T-helper 1 cell treated with Interleukin-12 subunit alpha and Interleukin-12 subunit beta and Interleukin-4 antibody, amounts not matched to agents 30 ng/mL and 1 ng/mL, for 36 hours (primary cell): Measurements from ENCODE around the gene BRSK2. TPM values are rescaled to one million over a fixed set of nuclear protein-coding genes. Genes with fewer than 3 reads are reported as not detected.

Experiments used
- intact Hi-C: fragments of 100-400 bp; cut with micrococcal nuclease; formaldehyde crosslinking; loops from one replicate; pipeline ENCODE4 v1.15.1; 2024
- total RNA-seq: library from RNA; stranded (reverse); gene quantifications from 2 replicates; pipeline ENCODE4 v1.2.3, GENCODE V29; 2022

BRSK2 gene
- total RNA-seq, 1 donor from 2014 or later: 0.44 TPM

- intact Hi-C loops: no loop called here
Observed at GRCh38 chr11:1394936-1395772, 5.4 kb downstream of the BRSK2 start.

DNA sequence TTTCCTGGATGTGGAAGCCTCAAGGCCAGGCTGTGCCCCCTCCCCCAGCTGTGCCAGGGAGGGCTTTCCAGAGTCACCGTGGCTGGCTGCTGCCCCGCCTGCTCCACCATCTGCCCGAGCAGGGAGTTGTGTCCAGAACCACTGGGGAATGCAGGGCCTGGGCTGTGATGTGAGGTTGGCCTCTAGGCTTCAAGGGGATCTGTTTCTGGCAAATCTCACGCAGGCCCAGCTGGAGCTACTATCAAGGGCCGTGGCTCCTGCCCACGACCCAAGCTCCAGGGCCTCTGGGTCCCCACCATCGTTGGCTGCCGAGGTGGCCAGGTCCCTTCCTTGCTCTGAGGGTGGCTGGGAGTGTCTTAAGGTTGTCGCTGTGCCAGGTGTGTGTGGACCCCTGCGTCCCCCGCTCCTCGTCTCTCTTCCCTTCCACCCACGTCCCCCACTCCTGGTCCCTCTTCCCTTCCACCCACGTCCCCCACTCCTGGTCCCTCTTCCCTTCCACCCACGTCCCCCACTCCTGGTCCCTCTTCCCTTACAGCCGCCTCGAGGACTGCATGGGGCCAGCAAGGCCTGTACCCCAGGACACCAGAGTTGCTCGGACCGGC is 6.1 kb downstream of the BRSK2 start:
- intact Hi-C loops: no loop called here

GRCh38 chr11:1396375-1396841 is 6.7 kb downstream of the BRSK2 start:
- intact Hi-C loops: no loop called here

GRCh38 chr11:1397146-1397861 is 7.6 kb downstream of the BRSK2 start:
- intact Hi-C loops: no loop called here

- intact Hi-C loops: no loop called here
Observed at GRCh38 chr11:1397862-1398527, 8.3 kb downstream of the BRSK2 start.

DNA sequence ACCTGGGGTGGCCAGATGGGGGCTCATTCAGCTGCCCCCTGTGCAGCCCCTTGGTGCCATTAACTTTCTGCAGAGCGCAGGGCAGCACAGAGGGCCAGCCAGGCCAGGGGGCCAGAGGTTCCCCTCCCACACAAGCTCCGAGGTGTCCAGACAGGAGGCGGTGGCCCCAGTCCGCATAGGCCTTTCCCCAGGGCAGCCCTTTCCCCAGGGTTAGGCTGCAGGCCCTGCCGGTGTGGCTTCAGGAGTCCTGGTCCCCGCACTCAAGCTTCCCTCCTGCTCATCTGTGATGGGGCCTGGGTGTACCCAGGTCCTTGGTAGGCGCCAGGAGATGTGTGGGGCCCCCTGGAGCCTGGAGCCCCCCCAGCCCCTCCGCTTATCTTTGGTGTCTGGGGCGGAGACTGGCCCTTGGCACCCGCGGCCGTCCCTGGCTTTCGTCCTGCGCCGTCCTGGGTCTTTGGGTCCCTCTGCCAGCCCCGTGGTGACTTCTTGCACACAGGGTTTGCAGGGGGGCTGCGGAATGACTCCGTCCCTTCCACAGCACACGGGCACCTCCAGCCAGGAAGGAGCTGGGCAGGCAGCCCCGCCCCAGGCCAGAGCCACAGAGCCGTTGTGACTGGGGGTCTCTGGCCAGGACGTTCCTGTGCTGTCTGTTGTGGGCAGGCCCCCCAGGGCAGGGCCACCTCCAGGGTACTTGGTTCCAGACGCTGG is 8.9 kb downstream of the BRSK2 start:
- intact Hi-C loops: no loop called here

DNA sequence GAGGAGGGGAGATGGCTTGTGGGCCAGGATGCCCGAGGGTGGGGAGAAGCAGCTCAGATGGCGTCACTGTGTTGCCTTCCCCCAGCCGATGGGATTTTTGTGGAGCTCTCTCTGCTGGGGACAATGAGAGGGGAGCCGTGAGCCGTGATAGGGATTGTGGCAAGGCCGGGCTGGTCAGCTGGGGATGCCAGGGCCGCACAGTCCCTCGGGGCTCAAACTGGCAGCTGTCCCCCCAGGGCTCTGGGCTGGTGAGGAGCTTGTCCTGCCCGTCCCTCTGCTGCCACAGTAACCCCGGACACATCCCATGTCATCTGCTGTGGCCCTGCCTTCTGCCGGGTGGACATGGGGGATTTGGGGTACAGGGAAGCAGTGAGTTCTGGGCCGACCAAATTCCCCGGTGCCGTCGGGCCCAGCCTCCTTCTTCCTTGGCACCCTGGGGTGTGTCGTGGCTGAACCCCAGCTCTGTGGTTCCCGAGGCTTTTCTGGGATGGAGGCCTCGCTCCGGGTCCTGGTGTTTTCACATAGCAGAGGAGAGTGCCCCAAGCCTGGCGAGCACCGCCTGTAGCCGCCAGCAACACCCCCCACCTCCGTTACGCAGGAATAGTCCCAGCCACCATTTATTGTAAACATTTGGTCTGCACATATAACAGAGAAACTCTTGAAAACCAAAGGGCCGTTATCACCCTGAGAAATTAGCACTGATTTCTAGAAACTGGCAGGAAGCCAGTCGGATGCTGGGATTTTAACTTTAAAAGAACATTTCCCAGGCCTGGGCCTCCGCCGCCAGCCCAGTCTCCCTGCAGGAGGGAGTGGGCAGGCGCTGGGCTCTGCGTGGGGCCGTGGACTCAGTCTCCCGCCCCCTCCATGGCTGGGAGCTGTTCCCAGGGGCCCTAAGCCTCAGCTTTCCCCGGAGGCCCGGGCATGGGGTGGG is 9.9 kb downstream of the BRSK2 start:
- intact Hi-C loops: no loop called here

DNA sequence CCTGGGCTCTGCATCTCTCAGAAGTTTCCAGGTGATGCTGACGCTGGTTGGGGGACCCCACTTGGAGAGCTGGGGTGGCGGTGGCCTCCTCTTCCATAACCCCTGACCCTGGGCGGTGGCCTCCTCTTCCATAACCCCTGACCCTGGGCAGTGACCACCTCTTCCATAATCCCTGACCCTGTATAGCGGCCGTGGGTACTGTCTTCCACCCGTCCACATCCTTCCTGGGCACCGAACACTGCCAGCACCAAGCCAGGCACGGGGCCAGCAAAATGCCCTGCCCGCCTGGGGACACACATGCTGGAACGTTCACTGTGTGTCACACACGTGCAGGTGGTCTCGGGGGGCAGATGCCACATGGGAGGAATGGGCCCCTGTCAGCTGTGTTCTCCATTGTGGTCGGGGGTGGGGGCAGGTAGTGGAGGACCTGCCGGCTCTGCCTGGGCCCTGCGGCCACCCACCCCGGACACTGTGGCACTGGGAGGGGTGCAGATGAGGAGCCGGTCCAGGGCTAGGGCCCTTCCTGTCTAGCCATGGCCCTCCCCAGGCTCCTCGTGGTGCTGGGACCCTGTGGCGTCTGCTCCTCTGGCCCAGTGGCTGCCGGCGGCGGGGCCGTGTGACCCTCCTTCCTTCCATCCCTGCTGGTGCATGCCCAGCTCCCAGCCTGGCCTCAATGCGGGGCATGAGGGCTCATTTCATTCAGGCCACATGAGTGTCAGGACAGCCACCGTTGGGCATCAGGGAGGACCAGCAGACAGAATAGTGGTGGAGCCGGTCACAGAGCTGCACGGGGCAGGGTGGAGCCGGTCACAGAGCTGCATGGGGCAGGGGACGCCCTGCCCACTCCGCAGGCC is 10.8 kb downstream of the BRSK2 start:
- intact Hi-C loops: no loop called here

DNA sequence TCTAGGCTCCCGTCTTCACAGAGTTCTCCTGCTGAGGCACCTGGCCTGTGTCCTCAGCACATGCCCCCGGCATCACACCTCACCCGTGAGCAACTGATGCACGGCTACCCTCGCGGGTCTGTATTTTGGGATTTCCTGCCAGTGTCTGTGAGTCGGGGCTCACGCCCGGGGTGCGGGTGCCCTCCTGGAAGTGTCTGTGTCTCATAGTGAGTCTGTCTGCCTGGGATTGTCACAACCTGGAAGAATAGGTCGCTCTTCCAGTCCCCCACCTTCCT is 11.4 kb downstream of the BRSK2 start:
- intact Hi-C loops: no loop called here

GRCh38 chr11:1401656-1402221 is 12.0 kb downstream of the BRSK2 start:
- intact Hi-C loops: no loop called here

DNA sequence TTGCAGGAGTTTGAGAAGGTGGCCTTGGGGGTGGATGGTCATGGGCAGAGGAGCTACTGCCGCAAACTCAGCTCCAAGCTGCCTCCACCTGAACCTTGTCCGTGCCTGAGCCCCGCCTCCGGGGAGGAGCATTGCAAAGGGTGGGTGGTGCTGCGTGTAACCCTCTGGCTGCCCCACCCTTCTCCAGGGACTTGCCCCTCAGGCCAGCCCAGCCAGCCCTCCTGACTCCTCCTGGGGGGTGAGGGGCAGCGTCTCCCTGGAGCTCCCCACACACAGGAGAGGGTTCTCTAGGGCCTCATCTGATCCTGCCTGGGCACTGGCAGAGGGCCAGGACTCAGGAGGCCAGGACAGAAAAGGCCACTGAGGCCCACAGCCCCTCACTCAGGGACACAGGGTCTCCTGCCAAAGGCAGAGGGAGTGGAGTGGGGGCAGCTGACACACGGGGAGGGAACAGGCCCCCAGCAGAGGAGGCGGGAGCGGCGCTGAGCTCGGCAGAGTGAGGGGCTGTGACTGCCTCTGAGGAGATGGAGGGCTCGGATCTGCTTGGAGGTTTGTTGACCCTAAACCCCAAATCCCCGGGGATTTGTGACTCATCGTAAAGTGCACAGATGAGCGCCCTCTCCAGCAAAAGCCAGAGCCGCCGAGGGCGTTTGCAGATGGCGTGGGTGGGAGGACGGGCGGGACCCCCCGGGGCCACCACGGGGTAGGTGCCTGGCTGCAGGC is 12.8 kb downstream of the BRSK2 start:
- intact Hi-C loops: no loop called here

- intact Hi-C loops: no loop called here
Observed at GRCh38 chr11:1403078-1403620, 13.4 kb downstream of the BRSK2 start.

DNA sequence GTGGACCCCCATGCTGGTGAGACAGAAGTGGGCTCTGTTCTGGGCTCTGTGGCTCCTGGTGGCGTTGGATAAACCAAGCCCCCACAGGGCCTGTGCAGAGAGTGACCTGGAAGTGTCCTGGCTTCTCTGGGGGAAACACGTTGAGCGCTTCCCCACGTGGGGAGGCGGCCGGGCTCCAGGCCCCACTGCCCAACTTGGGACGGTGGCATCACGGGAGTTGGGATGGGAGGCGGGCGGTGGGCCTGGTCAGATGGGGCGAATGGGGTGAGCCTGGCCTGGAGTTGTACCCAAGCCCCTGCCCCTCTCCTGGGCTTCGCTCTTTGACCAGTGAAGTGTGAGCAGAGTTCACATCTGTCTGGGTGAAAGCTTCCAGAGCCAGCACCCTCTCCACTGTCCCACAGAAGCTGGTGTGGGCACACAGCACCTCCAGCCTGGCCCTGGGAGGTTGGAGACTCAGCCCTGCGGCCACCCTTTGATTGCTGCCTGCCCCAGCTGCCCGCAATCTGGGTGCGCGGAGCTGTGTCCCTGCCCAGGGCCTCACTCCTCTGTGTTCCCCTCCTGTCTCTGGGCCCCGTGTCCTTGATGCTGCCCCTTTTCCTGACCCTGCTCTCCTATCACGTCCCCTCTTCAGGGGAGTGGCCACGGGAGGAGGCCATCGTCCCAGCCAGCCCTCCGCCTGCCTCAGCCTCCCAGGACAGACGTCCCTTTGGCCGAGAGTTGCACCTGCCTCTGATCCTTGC is 14.2 kb downstream of the BRSK2 start:
- intact Hi-C loops: no loop called here

GRCh38 chr11:1404461-1405185 is 14.9 kb downstream of the BRSK2 start:
- intact Hi-C loops: no loop called here

DNA sequence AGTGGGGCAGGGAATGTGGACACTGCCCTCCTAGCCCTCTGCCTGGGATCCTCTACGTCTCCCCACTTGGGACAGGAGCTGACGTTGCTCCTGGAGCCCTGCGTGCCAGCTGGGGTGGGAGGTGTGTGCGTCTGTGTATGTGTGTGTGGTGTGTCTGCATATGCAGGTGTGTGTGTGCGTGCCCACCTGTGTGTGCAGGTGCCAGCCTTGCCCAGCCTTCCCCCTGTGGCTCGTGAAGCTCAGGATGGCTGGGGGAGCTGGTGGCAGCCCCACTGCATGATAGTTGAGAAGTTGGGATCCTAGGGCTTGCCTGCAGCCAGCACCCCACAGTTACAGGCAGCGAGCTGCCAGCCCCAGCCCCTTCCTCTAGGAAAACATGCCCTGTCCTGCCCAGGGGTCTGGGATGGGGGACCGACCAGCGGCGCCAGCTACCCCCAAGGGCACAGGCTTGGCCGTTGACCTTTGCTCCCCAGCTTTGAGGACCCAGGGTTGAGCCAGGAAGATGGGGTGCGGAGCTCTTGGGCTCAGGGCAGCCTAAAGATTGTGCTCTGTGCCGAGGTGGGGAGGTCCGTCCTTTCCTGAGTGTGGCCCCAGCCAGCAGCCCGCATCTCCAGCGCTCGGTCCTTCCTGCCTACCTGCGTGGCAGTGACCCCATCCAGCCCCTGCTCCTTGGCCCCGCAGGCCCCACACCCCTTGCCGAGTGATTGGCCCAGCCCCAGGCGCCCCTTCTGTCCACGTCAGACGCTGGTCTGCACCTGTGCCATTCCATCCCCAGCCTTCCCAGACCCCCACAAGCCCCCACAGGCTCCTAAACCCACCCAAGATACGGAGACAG is 15.7 kb downstream of the BRSK2 start:
- intact Hi-C loops: no loop called here
